Fibroblast of lung (primary cell): Measurements from ENCODE around the gene ABCA5. TPM values are rescaled to one million over a fixed set of nuclear protein-coding genes. Genes with fewer than 3 reads are reported as not detected.

Experiments
- DNase-seq, 2 donors: peaks; one replicate each; pipeline versions ENCODE4 v3.0.0 to v3.0.0-alpha.2; 2010; ENCODE audit warnings: low read depth in 2 of 2
- H2AFZ ChIP-seq: 2 replicates; pipeline ENCODE4 v1.5.1; 2012; ENCODE audit warnings: low read length, control low read depth, inconsistent platforms
- H3K27ac ChIP-seq: 2 replicates; pipeline ENCODE4 v1.5.1; 2011; ENCODE audit warnings: low read length, control low read depth; ENCODE audit not compliant: insufficient read depth
- H3K27me3 ChIP-seq: 2 replicates; pipeline ENCODE4 v1.5.1; 2011; ENCODE audit warnings: mild to moderate bottlenecking, low read length; ENCODE audit not compliant: control insufficient read depth, insufficient read depth
- H3K36me3 ChIP-seq: 2 replicates; pipeline ENCODE4 v1.5.1; 2011; ENCODE audit warnings: low read length; ENCODE audit not compliant: control insufficient read depth, insufficient read depth
- H3K4me1 ChIP-seq: 2 replicates; pipeline ENCODE4 v1.5.1; 2011; ENCODE audit warnings: low read length; ENCODE audit not compliant: control insufficient read depth, insufficient read depth; ENCODE audit errors: extremely low read depth
- H3K4me2 ChIP-seq: 2 replicates; pipeline ENCODE4 v1.5.1; 2011; ENCODE audit warnings: low read length, control low read depth; ENCODE audit not compliant: insufficient read depth; ENCODE audit errors: extremely low read depth
- H3K4me3 ChIP-seq, 4 experiments: fragments of 200-600 bp in 1 of 4; sonication (generic) in 1 of 4; replicated peaks in 1 of 4; 2 replicates each; pipeline ENCODE4 v1.5.1; 2011 to 2016; ENCODE audit warnings: low read length in 4 of 4, low read depth in 3 of 4, mild to moderate bottlenecking in 3 of 4, control low read depth in 2 of 4, inconsistent platforms in 1 of 4, mixed read lengths in 1 of 4; ENCODE audit not compliant: insufficient read depth in 1 of 4; ENCODE audit errors: control extremely low read depth in 1 of 4
- H3K79me2 ChIP-seq: 2 replicates; pipeline ENCODE4 v1.5.1; 2012; ENCODE audit warnings: mild to moderate bottlenecking, low read length, inconsistent platforms; ENCODE audit not compliant: control insufficient read depth, insufficient read depth
- H3K9ac ChIP-seq: 2 replicates; pipeline ENCODE4 v1.5.1; 2011; ENCODE audit warnings: mild to moderate bottlenecking, low read length, control low read depth; ENCODE audit not compliant: insufficient read depth
- H3K9me3 ChIP-seq: 2 replicates; pipeline ENCODE4 v1.5.1; 2012; ENCODE audit warnings: low read depth, low read length; ENCODE audit not compliant: control insufficient read depth, insufficient read depth
- H4K20me1 ChIP-seq: 2 replicates; pipeline ENCODE4 v1.5.1; 2011; ENCODE audit warnings: low read length; ENCODE audit not compliant: control insufficient read depth, insufficient read depth; ENCODE audit errors: extremely low read depth
- CTCF ChIP-seq, 2 donors: IDR thresholded peaks in 1 of 2; conservative IDR thresholded peaks in 1 of 2; 1 replicate in 1 of 2; 2 replicates in 1 of 2; pipeline ENCODE4 v1.5.1; 2011 to 2012; ENCODE audit warnings: low read length in 2 of 2, control low read depth in 1 of 2, inconsistent platforms in 1 of 2, low read depth in 1 of 2, mild to moderate bottlenecking in 1 of 2
- EZH2 ChIP-seq: IDR thresholded peaks from 2 replicates; pipeline ENCODE4 v1.5.1; 2012; ENCODE audit warnings: low read length, control low read depth, mild to moderate bottlenecking; ENCODE audit errors: missing control alignments
- polyA plus RNA-seq, 2 donors: library from polyadenylated mRNA; depleted of rRNA in 1 of 2; stranded (reverse) in 1 of 2; unstranded in 1 of 2; fragments of >200 nt; gene quantifications; 2 replicates each; pipeline ENCODE4 v1.2.1, GENCODE V29; 2011 to 2012; ENCODE audit warnings: missing spikeins in 1 of 2
- total RNA-seq: library from RNA; depleted of rRNA; stranded (reverse); fragments of >200 nt; gene quantifications from 2 replicates; pipeline ENCODE4 v1.2.1, GENCODE V29; 2014

ABCA5 gene
- total and polyA plus RNA-seq, 2 donors (not counting 1 experiment from before 2014, with no cell fraction given): 13.1 to 17.5 TPM

- Histone ChIP-seq H2AFZ (no peak overlapping the region), H3K27ac (no peak overlapping the region), H3K36me3 (no peaks in the 10 kb centered on the region), H3K4me3 (no peak overlapping the region), H3K4me2 (no peak overlapping the region), H4K20me1 (no peaks in the 10 kb centered on the region), H3K79me2 (no peaks in the 10 kb centered on the region), H3K9ac (no peak overlapping the region), H3K4me1 (no peaks in the 10 kb centered on the region), H3K27me3 (no peaks in the 10 kb centered on the region), H3K9me3 (no peaks in the 10 kb centered on the region)
- DNase-seq: no peak
- no peak for TF ChIP-seq CTCF (conservative IDR thresholded peaks at IDR 0.05 in 1 of 2, IDR thresholded peaks at IDR 0.05 in 1 of 2; ENCODE audit: low read depth in 1 of 2, low read length in 2 of 2)
These were observed 81.3 kb downstream of the ABCA5 start for GRCh38 chr17:69245617-69246016.

- no peaks in the 10 kb centered on the region for H4K20me1 ChIP-seq
- H2AFZ ChIP-seq: no peak overlapping the region
- no peaks in the 10 kb centered on the region for H3K4me1 ChIP-seq
- no peak overlapping the region for H3K4me2 ChIP-seq
- DNase-seq: no peak
- no peaks in the 10 kb centered on the region for H3K9me3 ChIP-seq
- H3K9ac ChIP-seq: no peak overlapping the region
- TF ChIP-seq CTCF (conservative IDR thresholded peaks at IDR 0.05 in 1 of 2, IDR thresholded peaks at IDR 0.05 in 1 of 2; ENCODE audit: low read depth in 1 of 2, low read length in 2 of 2): no peak
- TF ChIP-seq EZH2: no peak
- no peaks in the 10 kb centered on the region for H3K79me2 ChIP-seq
- no peak overlapping the region for H3K4me3 ChIP-seq
- no peaks in the 10 kb centered on the region for H3K27me3 ChIP-seq
- H3K36me3 ChIP-seq: no peaks in the 10 kb centered on the region
- H3K27ac ChIP-seq: no peak overlapping the region
These were observed 87.0 kb downstream of the ABCA5 start for GRCh38 chr17:69239611-69240600.

GRCh38 chr17:69236946-69237345 lies 90.0 kb downstream of the ABCA5 start:
- no peaks in the 10 kb centered on the region for H3K9me3 ChIP-seq
- no peaks in the 10 kb centered on the region for H3K4me1 ChIP-seq
- H3K9ac ChIP-seq: no peak overlapping the region
- DNase-seq: no peak
- H2AFZ ChIP-seq: no peak overlapping the region
- H3K27me3 ChIP-seq: no peaks in the 10 kb centered on the region
- H4K20me1 ChIP-seq: no peaks in the 10 kb centered on the region
- no peak overlapping the region for H3K4me3 ChIP-seq
- H3K36me3 ChIP-seq: no peaks in the 10 kb centered on the region
- no peak overlapping the region for H3K27ac ChIP-seq
- no peaks in the 10 kb centered on the region for H3K79me2 ChIP-seq
- H3K4me2 ChIP-seq: no peak overlapping the region
- no peak for TF ChIP-seq CTCF (conservative IDR thresholded peaks at IDR 0.05 in 1 of 2, IDR thresholded peaks at IDR 0.05 in 1 of 2; ENCODE audit: low read depth in 1 of 2, low read length in 2 of 2)
- TF ChIP-seq EZH2: no peak
